LNCaP clone FGC (cell line): ENCODE measurements around the gene BMAL2.

Experiments used
- DNase-seq: peaks from one replicate; pipeline ENCODE4 v3.0.0-alpha.2; 2011; ENCODE audit warnings: low read depth
- H3K4me3 ChIP-seq: 2 replicates; pipeline ENCODE4 v1.5.1; 2011; ENCODE audit warnings: mild to moderate bottlenecking, low read depth, low read length, control low read depth
- CTCF ChIP-seq: IDR thresholded peaks from 2 replicates; pipeline ENCODE4 v1.5.1; 2012; ENCODE audit warnings: mild to moderate bottlenecking; ENCODE audit not compliant: control insufficient read depth, insufficient read depth; ENCODE audit errors: extremely low read depth

BMAL2 gene

GRCh38 chr12:27291862-27292261 is 40.8 kb upstream of the BMAL2 start:
- no peak for TF ChIP-seq CTCF
- no peak for DNase-seq
- no peak overlapping the region for H3K4me3 ChIP-seq

GRCh38 chr12:27292718-27293117 is 39.9 kb upstream of the BMAL2 start:
- TF ChIP-seq CTCF = no peak
- DNase-seq = no peak
- no peak overlapping the region for H3K4me3 ChIP-seq

- DNase-seq = peak; percentile 92
- no peak for TF ChIP-seq CTCF
- H3K4me3 ChIP-seq = no peak overlapping the region
Measured at GRCh38 chr12:27293463-27293862, 39.2 kb upstream of the BMAL2 start.

- no peak for DNase-seq
- no peak for TF ChIP-seq CTCF
- no peak overlapping the region for H3K4me3 ChIP-seq
Measured at GRCh38 chr12:27296674-27297073, 36.0 kb upstream of the BMAL2 start.

- no peak overlapping the region for H3K4me3 ChIP-seq
- DNase-seq = no peak
- TF ChIP-seq CTCF = no peak
Measured at GRCh38 chr12:27297566-27297965, 35.1 kb upstream of the BMAL2 start.

- DNase-seq = no peak
- H3K4me3 ChIP-seq = no peak overlapping the region
- no peak for TF ChIP-seq CTCF
Measured at GRCh38 chr12:27299102-27299501, 33.5 kb upstream of the BMAL2 start.

- DNase-seq = no peak
- no peak for TF ChIP-seq CTCF
- no peak overlapping the region for H3K4me3 ChIP-seq
Measured at GRCh38 chr12:27300226-27300625, 32.4 kb upstream of the BMAL2 start.
